ENCODE data around the gene KRT13.

Gene KRT13

GRCh38 chr17:41483531-41483930 lies 21.9 kb downstream of the KRT13 start:
- in situ Hi-C loops (cut with MboI; ENCODE audit: low pct_unique_long_range_greater_than_20kb, low sequenced_read_pairs, unreplicated experiment) = loop anchor here (25.0 kb wide), 1 partner anchor 104 kb away; the partner anchor contains the start of gene KRT14
- no peak for DNase-seq (ENCODE audit: low spot score)
- no peak for TF ChIP-seq CTCF (IDR thresholded peaks at IDR 0.05; ENCODE audit: extremely low read depth, insufficient read depth, missing control alignments)

- DNase-seq (ENCODE audit: low spot score) = no peak
- in situ Hi-C loops (cut with MboI; ENCODE audit: low pct_unique_long_range_greater_than_20kb, low sequenced_read_pairs, unreplicated experiment) = loop anchor here (25.0 kb wide), 1 partner anchor 106 kb away; the partner anchor contains the start of gene KRT14
- TF ChIP-seq CTCF (IDR thresholded peaks at IDR 0.05; ENCODE audit: extremely low read depth, insufficient read depth, missing control alignments) = no peak
Measured at GRCh38 chr17:41481036-41481435, 24.4 kb downstream of the KRT13 start, which contains the start of gene KRT35. Gene KRT35 (minus strand): TSS chr17:41481151. CDS start chr17:41481097, 54 bp downstream.

GRCh38 chr17:41480581-41480980 lies 24.8 kb downstream of the KRT13 start:
- in situ Hi-C loops (cut with MboI; ENCODE audit: low pct_unique_long_range_greater_than_20kb, low sequenced_read_pairs, unreplicated experiment) = loop anchor here (25.0 kb wide), 1 partner anchor 107 kb away; the partner anchor contains the start of gene KRT14
- DNase-seq (ENCODE audit: low spot score) = no peak
- no peak for TF ChIP-seq CTCF (IDR thresholded peaks at IDR 0.05; ENCODE audit: extremely low read depth, insufficient read depth, missing control alignments)

- DNase-seq (ENCODE audit: low spot score) = no peak
- no peak for TF ChIP-seq CTCF (IDR thresholded peaks at IDR 0.05; ENCODE audit: extremely low read depth, insufficient read depth, missing control alignments)
- in situ Hi-C loops (cut with MboI; ENCODE audit: low pct_unique_long_range_greater_than_20kb, low sequenced_read_pairs, unreplicated experiment) = loop anchor here (25.0 kb wide), 1 partner anchor 107 kb away; the partner anchor contains the start of gene KRT14
Measured at GRCh38 chr17:41480136-41480535, 25.3 kb downstream of the KRT13 start.

GRCh38 chr17:41478237-41478636 lies 27.2 kb downstream of the KRT13 start:
- TF ChIP-seq CTCF (IDR thresholded peaks at IDR 0.05; ENCODE audit: extremely low read depth, insufficient read depth, missing control alignments) = no peak
- DNase-seq (ENCODE audit: low spot score) = no peak
- in situ Hi-C loops (cut with MboI; ENCODE audit: low pct_unique_long_range_greater_than_20kb, low sequenced_read_pairs, unreplicated experiment) = loop anchor here (25.0 kb wide), 1 partner anchor 109 kb away; the partner anchor contains the start of gene KRT14

GRCh38 chr17:41476866-41477815 lies 28.3 kb downstream of the KRT13 start:
- in situ Hi-C loops (cut with MboI; ENCODE audit: low pct_unique_long_range_greater_than_20kb, low sequenced_read_pairs, unreplicated experiment) = loop anchor here (25.0 kb wide), 1 partner anchor 110 kb away; the partner anchor contains the start of gene KRT14
- no peak for DNase-seq (ENCODE audit: low spot score)
- no peak for TF ChIP-seq CTCF (IDR thresholded peaks at IDR 0.05; ENCODE audit: extremely low read depth, insufficient read depth, missing control alignments)
